Immature natural killer cell (primary cell): Measurements from ENCODE around the gene INTS2. TPM values are rescaled to one million over a fixed set of nuclear protein-coding genes. Genes with fewer than 3 reads are reported as not detected.
A peak's percentile ranks its signal among the peaks of the same experiment; 100 is the strongest.

ENCODE experiments used
- DNase-seq, 3 donors: peaks; one replicate each; pipeline ENCODE4 v3.0.0; 2022; ENCODE audit warnings: mixed read lengths in 1 of 3
- H3K27ac Mint-ChIP-seq, 6 donors: one replicate each; pipeline ENCODE4 v1.8.0; 2020; ENCODE audit warnings: mixed read lengths in 6 of 6, mild to moderate bottlenecking in 5 of 6, inconsistent platforms in 4 of 6, moderate library complexity in 3 of 6
- H3K27me3 Mint-ChIP-seq, 3 donors: one replicate each; pipeline ENCODE4 v1.8.0; 2020 to 2021; ENCODE audit warnings: low read depth in 3 of 3, mild to moderate bottlenecking in 3 of 3, mixed read lengths in 3 of 3, moderate library complexity in 3 of 3, inconsistent platforms in 1 of 3
- H3K36me3 Mint-ChIP-seq, 3 donors: one replicate each; pipeline ENCODE4 v1.8.0; 2020; ENCODE audit warnings: mixed read lengths in 3 of 3, inconsistent platforms in 2 of 3, mild to moderate bottlenecking in 2 of 3
- H3K4me1 Mint-ChIP-seq, 2 donors: one replicate each; pipeline ENCODE4 v1.8.0; 2020; ENCODE audit warnings: inconsistent platforms in 2 of 2, mild to moderate bottlenecking in 2 of 2, mixed read lengths in 2 of 2, moderate library complexity in 1 of 2
- H3K4me3 Mint-ChIP-seq, 5 donors: one replicate each; pipeline ENCODE4 v1.8.0; 2020; ENCODE audit warnings: mild to moderate bottlenecking in 5 of 5, mixed read lengths in 5 of 5, inconsistent platforms in 3 of 5, moderate library complexity in 3 of 5
- H3K9me3 Mint-ChIP-seq, 6 donors: one replicate each; pipeline ENCODE4 v1.8.0; 2020; ENCODE audit warnings: mild to moderate bottlenecking in 6 of 6, mixed read lengths in 6 of 6, inconsistent platforms in 4 of 6, moderate library complexity in 3 of 6
- polyA plus RNA-seq, 3 donors: library from polyadenylated mRNA; unstranded; fragments of 300-500 nt; fragmentation: Illumina TruSeq; gene quantifications; one replicate each; pipeline ENCODE4 v1.2.3, GENCODE V29; 2021

Gene INTS2
- polyA plus RNA-seq, 3 donors from 2014 or later = 2.3 to 5.9 (median 3.2) TPM

- DNase-seq = no peak
- Mint-ChIP-seq H3K9me3 (no peaks in the 10 kb centered on the region), H3K4me3 (no peak overlapping the region), H3K27ac (no peak overlapping the region), H3K36me3 (peaks cover 13 to 30% (median 21%) of the 10 kb centered on the region in 3 donors), H3K4me1 (no peaks in the 10 kb centered on the region), H3K27me3 (no peaks in the 10 kb centered on the region)
Observed at GRCh38 chr17:61878984-61879612, 48.7 kb downstream of the INTS2 start.

GRCh38 chr17:61878520-61878919 lies 49.3 kb downstream of the INTS2 start:
- DNase-seq = no peak
- Mint-ChIP-seq H3K27me3 (peaks cover 0 to 2% (median 0%) of the 10 kb centered on the region in 3 donors), H3K9me3 (no peaks in the 10 kb centered on the region), H3K36me3 (peaks cover 19 to 33% (median 26%) of the 10 kb centered on the region in 3 donors), H3K4me1 (no peaks in the 10 kb centered on the region), H3K27ac (no peak overlapping the region), H3K4me3 (no peak overlapping the region)

GRCh38 chr17:61877837-61878236 lies 49.9 kb downstream of the INTS2 start:
- H3K9me3 Mint-ChIP-seq = no peaks in the 10 kb centered on the region
- peaks cover 0 to 2% (median 0%) of the 10 kb centered on the region in 3 donors for H3K27me3 Mint-ChIP-seq
- H3K4me3 Mint-ChIP-seq = no peak overlapping the region
- DNase-seq = no peak
- peak overlapping the region in 2 of 6 donors; percentile 21 to 40 for H3K27ac Mint-ChIP-seq
- H3K4me1 Mint-ChIP-seq = no peaks in the 10 kb centered on the region
- peaks cover 20 to 36% (median 26%) of the 10 kb centered on the region in 3 donors for H3K36me3 Mint-ChIP-seq

GRCh38 chr17:61875804-61876203 lies 52.0 kb downstream of the INTS2 start:
- H3K4me1 Mint-ChIP-seq = no peaks in the 10 kb centered on the region
- no peaks in the 10 kb centered on the region for H3K9me3 Mint-ChIP-seq
- no peak for DNase-seq
- peaks cover 0 to 2% (median 0%) of the 10 kb centered on the region in 3 donors for H3K27me3 Mint-ChIP-seq
- H3K27ac Mint-ChIP-seq = no peak overlapping the region
- no peak overlapping the region for H3K4me3 Mint-ChIP-seq
- H3K36me3 Mint-ChIP-seq = peaks cover 20 to 33% (median 28%) of the 10 kb centered on the region in 3 donors

- Mint-ChIP-seq H3K27me3 (peaks cover 0 to 2% (median 0%) of the 10 kb centered on the region in 3 donors), H3K36me3 (peaks cover 20 to 36% (median 32%) of the 10 kb centered on the region in 3 donors), H3K27ac (no peak overlapping the region)
Observed at GRCh38 chr17:61875285-61875684, 52.5 kb downstream of the INTS2 start.

GRCh38 chr17:61874075-61874474 lies 53.7 kb downstream of the INTS2 start:
- H3K27ac Mint-ChIP-seq = no peak overlapping the region
- H3K27me3 Mint-ChIP-seq = peaks cover 0 to 2% (median 0%) of the 10 kb centered on the region in 3 donors
- H3K9me3 Mint-ChIP-seq = no peaks in the 10 kb centered on the region
- H3K4me3 Mint-ChIP-seq = no peak overlapping the region
- no peaks in the 10 kb centered on the region for H3K4me1 Mint-ChIP-seq
- DNase-seq = no peak
- H3K36me3 Mint-ChIP-seq = peaks cover 29 to 44% (median 33%) of the 10 kb centered on the region in 3 donors

More at GRCh38 chr17:61875285-61875684, 52.5 kb downstream of the INTS2 start:
- no peaks in the 10 kb centered on the region for H3K9me3 Mint-ChIP-seq
- DNase-seq = no peak
- H3K4me3 Mint-ChIP-seq = no peak overlapping the region
- no peaks in the 10 kb centered on the region for H3K4me1 Mint-ChIP-seq

- Mint-ChIP-seq H3K9me3 (no peaks in the 10 kb centered on the region), H3K36me3 (peaks cover 26 to 44% (median 30%) of the 10 kb centered on the region in 3 donors), H3K27me3 (peaks cover 0 to 2% (median 0%) of the 10 kb centered on the region in 3 donors)
Observed at GRCh38 chr17:61872099-61872498, 55.7 kb downstream of the INTS2 start.

GRCh38 chr17:61869138-61869537 lies 58.6 kb downstream of the INTS2 start:
- no peak for DNase-seq
- Mint-ChIP-seq H3K4me1 (peaks cover under 1 to 4% of the 10 kb centered on the region in 2 donors), H3K27ac (no peak overlapping the region), H3K27me3 (peaks cover 0 to 3% (median 0%) of the 10 kb centered on the region in 3 donors), H3K9me3 (no peaks in the 10 kb centered on the region), H3K36me3 (peaks cover 17 to 38% (median 20%) of the 10 kb centered on the region in 3 donors), H3K4me3 (no peak overlapping the region)

More at GRCh38 chr17:61872099-61872498, 55.7 kb downstream of the INTS2 start:
- H3K27ac Mint-ChIP-seq = no peak overlapping the region
- H3K4me3 Mint-ChIP-seq = no peak overlapping the region
- no peak for DNase-seq
- H3K4me1 Mint-ChIP-seq = no peaks in the 10 kb centered on the region

GRCh38 chr17:61868074-61868473 lies 59.7 kb downstream of the INTS2 start:
- H3K36me3 Mint-ChIP-seq = peaks cover 12 to 31% (median 13%) of the 10 kb centered on the region in 3 donors
- H3K9me3 Mint-ChIP-seq = no peaks in the 10 kb centered on the region
- H3K27me3 Mint-ChIP-seq = peaks cover 0 to 7% (median 2%) of the 10 kb centered on the region in 3 donors
- no peak for DNase-seq
- no peak overlapping the region for H3K27ac Mint-ChIP-seq
- H3K4me1 Mint-ChIP-seq = peaks cover 8 to 15% of the 10 kb centered on the region in 2 donors
- H3K4me3 Mint-ChIP-seq = no peak overlapping the region

GRCh38 chr17:61867033-61867432 lies 60.7 kb downstream of the INTS2 start:
- Mint-ChIP-seq H3K36me3 (peaks cover 10 to 25% (median 13%) of the 10 kb centered on the region in 3 donors), H3K9me3 (no peaks in the 10 kb centered on the region), H3K4me3 (no peak overlapping the region), H3K4me1 (peaks cover 16 to 25% of the 10 kb centered on the region in 2 donors), H3K27ac (no peak overlapping the region), H3K27me3 (peaks cover 0 to 11% (median 3%) of the 10 kb centered on the region in 3 donors)
- no peak for DNase-seq

GRCh38 chr17:61863801-61864126 lies 64.0 kb downstream of the INTS2 start:
- peak overlapping the region; percentile 90 to 95 (median 94) for H3K27ac Mint-ChIP-seq
- DNase-seq = no peak
- peaks cover 16 to 27% of the 10 kb centered on the region in 2 donors for H3K4me1 Mint-ChIP-seq
- H3K36me3 Mint-ChIP-seq = peaks cover 0 to 10% (median 4%) of the 10 kb centered on the region in 3 donors
- peaks cover 0 to 11% (median 3%) of the 10 kb centered on the region in 3 donors for H3K27me3 Mint-ChIP-seq
- H3K4me3 Mint-ChIP-seq = peak overlapping the region; percentile 97 to 99 (median 98)
- no peaks in the 10 kb centered on the region for H3K9me3 Mint-ChIP-seq

- Mint-ChIP-seq H3K27me3 (peaks cover 0 to 11% (median 3%) of the 10 kb centered on the region in 3 donors), H3K36me3 (peaks cover 0 to 7% (median 4%) of the 10 kb centered on the region in 3 donors), H3K9me3 (no peaks in the 10 kb centered on the region), H3K4me3 (peak within 1 kb of the TSS; percentile 97 to 99 (median 98)), H3K4me1 (peaks cover 16 to 27% of the 10 kb centered on the region in 2 donors), H3K27ac (peak within 1 kb of the TSS; percentile 90 to 95 (median 94))
- DNase-seq = peak; percentile 82 to 87 (median 84)
Observed at GRCh38 chr17:61862975-61863800, 64.6 kb downstream of the INTS2 start, which contains the start of gene BRIP1. BRIP1 (minus strand) TSS chr17:61863528; CDS start chr17:61861539, 1,989 bp downstream.

GRCh38 chr17:61862105-61862574 lies 65.6 kb downstream of the INTS2 start:
- peaks cover 16 to 27% of the 10 kb centered on the region in 2 donors for H3K4me1 Mint-ChIP-seq
- peaks cover 0 to 4% (median 3%) of the 10 kb centered on the region in 3 donors for H3K36me3 Mint-ChIP-seq
- DNase-seq = no peak

More at GRCh38 chr17:61862105-61862574, 65.6 kb downstream of the INTS2 start:
- Mint-ChIP-seq H3K9me3 (no peaks in the 10 kb centered on the region), H3K27me3 (peaks cover 0 to 11% (median 3%) of the 10 kb centered on the region in 3 donors), H3K27ac (peak overlapping the region in 4 of 6 donors; percentile 20 to 95 (median 94)), H3K4me3 (peak overlapping the region; percentile 97 to 99 (median 98))
